ENCODE measurements around the gene HNF1B. TPM values are rescaled to one million over a fixed set of nuclear protein-coding genes. Genes with fewer than 3 reads are reported as not detected.

HNF1B gene
- total RNA-seq, 1 donor from 2014 or later: not detected

DNA sequence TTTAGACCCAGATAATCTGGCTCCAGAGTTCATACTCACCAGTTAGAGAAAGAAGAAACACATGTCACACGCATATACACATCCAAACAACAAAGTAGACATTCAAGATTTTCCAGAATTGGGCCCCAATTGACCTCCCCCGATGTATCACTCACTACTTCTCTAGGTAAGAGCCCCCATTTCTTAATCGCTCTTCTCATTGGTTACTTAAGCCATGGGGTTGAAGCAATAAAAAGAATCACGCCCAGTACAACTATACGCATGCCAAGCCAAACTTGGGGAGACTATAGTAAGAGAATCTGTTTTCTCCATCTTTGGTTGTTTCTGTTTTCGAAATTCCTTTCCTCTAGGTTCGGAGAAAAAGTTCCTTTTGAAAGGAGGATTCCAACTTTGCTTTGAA is 102.2 kb downstream of the HNF1B start:
- H3K27ac Mint-ChIP-seq (ENCODE audit: unreplicated experiment): peak overlapping the region; percentile 92
- H3K4me1 Mint-ChIP-seq: peaks cover 22% of the 10 kb centered on the region
- H3K27me3 Mint-ChIP-seq (ENCODE audit: low read depth): peaks cover 43% of the 10 kb centered on the region
- no peak for DNase-seq (ENCODE audit: low read depth, low spot score)
- no peaks in the 10 kb centered on the region for H3K9me3 Mint-ChIP-seq
- peaks cover 12% of the 10 kb centered on the region for H3K36me3 Mint-ChIP-seq (ENCODE audit: low read depth)
- peak overlapping the region; percentile 94 for H3K4me3 Mint-ChIP-seq
- no peak for TF ChIP-seq CTCF (conservative IDR thresholded peaks at IDR 0.05)

DNA sequence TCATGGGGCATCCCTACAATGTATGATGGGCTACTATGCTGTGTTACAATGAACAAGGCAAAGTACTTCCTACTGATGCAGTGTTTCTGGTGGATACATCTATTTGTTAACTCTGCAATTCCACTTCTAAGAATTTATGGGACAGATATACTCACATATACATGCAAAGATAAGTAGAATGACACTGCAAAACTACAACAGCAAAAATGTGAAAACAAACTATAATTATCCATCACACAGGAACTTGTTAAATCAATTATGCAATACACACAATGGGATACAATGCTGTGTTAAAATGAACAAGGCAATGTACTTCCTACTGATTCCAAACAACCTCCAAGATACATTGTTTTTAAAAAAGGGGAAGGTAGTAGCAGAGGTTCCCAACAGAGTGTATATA is 104.8 kb downstream of the HNF1B start:
- Mint-ChIP-seq H3K4me1 (peaks cover 22% of the 10 kb centered on the region), H3K27ac (ENCODE audit: unreplicated experiment) (no peak overlapping the region), H3K27me3 (ENCODE audit: low read depth) (peaks cover 18% of the 10 kb centered on the region), H3K36me3 (ENCODE audit: low read depth) (peaks cover 25% of the 10 kb centered on the region), H3K9me3 (no peaks in the 10 kb centered on the region), H3K4me3 (peak overlapping the region; percentile 5)
- no peak for DNase-seq (ENCODE audit: low read depth, low spot score)
- TF ChIP-seq CTCF (conservative IDR thresholded peaks at IDR 0.05): no peak

DNA sequence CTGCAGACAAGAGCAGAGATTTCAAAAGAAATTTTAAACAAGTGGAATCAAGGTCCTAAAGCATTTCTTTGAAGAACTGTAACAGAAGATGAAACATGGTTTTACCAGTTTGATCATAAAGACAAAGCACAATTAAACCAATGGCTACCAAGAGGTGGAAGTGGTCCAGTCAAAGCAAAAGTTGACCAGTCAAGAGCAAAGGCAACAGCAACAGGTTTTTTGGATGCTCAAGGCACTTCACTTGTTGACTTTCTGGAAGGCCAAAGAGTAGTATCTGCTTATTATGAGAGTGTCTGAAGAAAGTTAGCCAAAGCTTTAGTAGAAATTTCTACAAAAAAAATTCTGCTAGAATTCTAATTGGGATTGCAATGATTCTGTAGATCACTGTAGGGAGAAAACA is 106.9 kb downstream of the HNF1B start:
- H3K4me3 Mint-ChIP-seq: no peak overlapping the region
- peaks cover 22% of the 10 kb centered on the region for H3K4me1 Mint-ChIP-seq
- H3K36me3 Mint-ChIP-seq (ENCODE audit: low read depth): peaks cover 25% of the 10 kb centered on the region
- TF ChIP-seq CTCF (conservative IDR thresholded peaks at IDR 0.05): no peak
- H3K27ac Mint-ChIP-seq (ENCODE audit: unreplicated experiment): no peak overlapping the region
- H3K27me3 Mint-ChIP-seq (ENCODE audit: low read depth): no peaks in the 10 kb centered on the region
- H3K9me3 Mint-ChIP-seq: no peaks in the 10 kb centered on the region
- no peak for DNase-seq (ENCODE audit: low read depth, low spot score)

Other genes starting within 250 kb of the HNF1B start
- 43.0 and 50.6 TPM in 2 replicates for gene SYNRG, start 135.6 kb downstream of the HNF1B start, total RNA-seq
- gene DDX52, start 101.6 kb downstream of the HNF1B start, total RNA-seq: 56.4 and 58.0 TPM in 2 replicates
- gene TBC1D3K, start 179.4 kb upstream of the HNF1B start, total RNA-seq: not detected in 2 replicates
- gene TBC1D3L, start 244.0 kb upstream of the HNF1B start, total RNA-seq: 26.7 and 26.9 TPM in 2 replicates